ENCODE results near the gene PGM5. TPM values are rescaled to one million over a fixed set of nuclear protein-coding genes. Genes with fewer than 3 reads are reported as not detected.

PGM5 gene
- total and polyA plus RNA-seq, 2 experiments from 2014 or later: 2.5 to 38.8 TPM

DNA sequence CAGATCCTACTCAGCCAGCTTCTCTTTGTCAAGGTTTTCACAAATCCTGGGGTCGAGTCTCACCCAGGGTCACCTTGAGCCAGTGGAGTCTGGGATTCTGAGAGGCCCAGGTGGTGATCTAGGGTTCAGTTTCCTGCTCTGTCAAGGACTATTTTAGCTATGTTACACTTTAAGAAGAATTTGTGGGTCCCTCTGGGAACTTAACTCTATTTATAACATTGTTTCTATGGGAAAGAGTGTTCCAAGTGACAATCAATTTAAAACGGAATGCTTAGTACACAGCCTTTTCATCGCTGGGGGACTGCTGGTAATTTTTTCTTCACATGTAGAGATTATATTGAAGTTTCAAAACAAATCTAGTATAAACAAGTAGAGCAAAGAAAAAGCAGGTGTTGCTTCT is 211.2 kb downstream of the PGM5 start:
- no peak for DNase-seq (ENCODE audit: low spot score)
- Histone ChIP-seq H4K20me1 (ENCODE audit: insufficient read depth, poor library complexity, severe bottlenecking) (no peaks in the 10 kb centered on the region), H3K4me3 (no peak overlapping the region), H3K36me3 (replicated peaks; ENCODE audit: insufficient read depth, low read depth) (no peaks in the 10 kb centered on the region), H3K79me2 (no peaks in the 10 kb centered on the region), H3K9me2 (replicated peaks; ENCODE audit: insufficient read depth) (no peaks in the 10 kb centered on the region), H3K27ac (no peak overlapping the region), H3K4me2 (no peak overlapping the region), H3K9me3 (ENCODE audit: low read depth) (no peaks in the 10 kb centered on the region), H2AFZ (no peak overlapping the region), H3K4me1 (ENCODE audit: insufficient read depth) (no peaks in the 10 kb centered on the region), H3K27me3 (peaks cover 6% of the 10 kb centered on the region)
- 87% methylated on average over 3 of the region's 3 CpGs for WGBS (ENCODE audit: low lambda C conversion rate, missing lambda C conversion rate)
- TF ChIP-seq, protein P1, sequence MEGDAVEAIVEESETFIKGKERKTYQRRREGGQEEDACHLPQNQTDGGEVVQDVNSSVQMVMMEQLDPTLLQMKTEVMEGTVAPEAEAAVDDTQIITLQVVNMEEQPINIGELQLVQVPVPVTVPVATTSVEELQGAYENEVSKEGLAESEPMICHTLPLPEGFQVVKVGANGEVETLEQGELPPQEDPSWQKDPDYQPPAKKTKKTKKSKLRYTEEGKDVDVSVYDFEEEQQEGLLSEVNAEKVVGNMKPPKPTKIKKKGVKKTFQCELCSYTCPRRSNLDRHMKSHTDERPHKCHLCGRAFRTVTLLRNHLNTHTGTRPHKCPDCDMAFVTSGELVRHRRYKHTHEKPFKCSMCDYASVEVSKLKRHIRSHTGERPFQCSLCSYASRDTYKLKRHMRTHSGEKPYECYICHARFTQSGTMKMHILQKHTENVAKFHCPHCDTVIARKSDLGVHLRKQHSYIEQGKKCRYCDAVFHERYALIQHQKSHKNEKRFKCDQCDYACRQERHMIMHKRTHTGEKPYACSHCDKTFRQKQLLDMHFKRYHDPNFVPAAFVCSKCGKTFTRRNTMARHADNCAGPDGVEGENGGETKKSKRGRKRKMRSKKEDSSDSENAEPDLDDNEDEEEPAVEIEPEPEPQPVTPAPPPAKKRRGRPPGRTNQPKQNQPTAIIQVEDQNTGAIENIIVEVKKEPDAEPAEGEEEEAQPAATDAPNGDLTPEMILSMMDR (IDR thresholded peaks at IDR 0.05; ENCODE audit: poor library complexity): no peak
- TF ChIP-seq EZH2 (IDR thresholded peaks at IDR 0.05; ENCODE audit: borderline replicate concordance) (no peak), EZH2phosphoT487 (IDR thresholded peaks at IDR 0.05; ENCODE audit: low read depth, severe bottlenecking, unreplicated experiment) (no peak)

GRCh38 chr9:68574150-68574549 is 217.7 kb downstream of the PGM5 start:
- Histone ChIP-seq H3K27ac (no peak overlapping the region), H3K9me3 (ENCODE audit: low read depth) (no peaks in the 10 kb centered on the region), H2AFZ (no peak overlapping the region), H4K20me1 (ENCODE audit: insufficient read depth, poor library complexity, severe bottlenecking) (no peaks in the 10 kb centered on the region), H3K9me2 (replicated peaks; ENCODE audit: insufficient read depth) (no peaks in the 10 kb centered on the region), H3K4me1 (ENCODE audit: insufficient read depth) (no peaks in the 10 kb centered on the region), H3K4me3 (no peak overlapping the region), H3K27me3 (no peaks in the 10 kb centered on the region), H3K36me3 (replicated peaks; ENCODE audit: insufficient read depth, low read depth) (no peaks in the 10 kb centered on the region), H3K79me2 (no peaks in the 10 kb centered on the region), H3K4me2 (no peak overlapping the region)
- DNase-seq (ENCODE audit: low spot score): no peak
- TF ChIP-seq EZH2 (IDR thresholded peaks at IDR 0.05; ENCODE audit: borderline replicate concordance): no peak
- TF ChIP-seq, protein P1 (IDR thresholded peaks at IDR 0.05; ENCODE audit: poor library complexity): peak; percentile 34
- WGBS (ENCODE audit: low lambda C conversion rate, missing lambda C conversion rate): 68% methylated on average over 3 of the region's 3 CpGs

DNA sequence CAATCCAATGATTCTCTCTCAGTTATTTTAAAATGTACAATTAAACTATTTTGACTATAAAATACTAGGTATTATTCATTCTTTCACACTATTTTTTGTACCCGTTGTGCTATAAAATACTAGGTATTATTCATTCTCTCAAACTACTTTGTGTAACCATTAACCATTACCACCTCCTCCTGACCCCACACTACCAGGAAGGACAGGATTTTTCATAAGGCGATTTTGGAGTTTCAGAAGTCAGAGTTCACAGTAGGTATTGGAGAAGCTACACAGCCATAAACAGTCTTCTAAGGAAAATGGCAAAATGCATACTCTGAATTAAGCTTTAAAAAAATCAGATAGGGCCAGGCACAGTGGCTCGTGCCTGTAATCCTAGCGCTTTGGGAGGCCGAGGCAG is 219.4 kb downstream of the PGM5 start:
- no peak overlapping the region for H3K4me3 ChIP-seq
- H3K27me3 ChIP-seq: no peaks in the 10 kb centered on the region
- 64% methylated on average over 5 of the region's 5 CpGs for WGBS (ENCODE audit: low lambda C conversion rate, missing lambda C conversion rate)
- H3K27ac ChIP-seq: no peak overlapping the region
- DNase-seq (ENCODE audit: low spot score): no peak
- no peaks in the 10 kb centered on the region for H3K79me2 ChIP-seq
- TF ChIP-seq, protein P1 (IDR thresholded peaks at IDR 0.05; ENCODE audit: poor library complexity): no peak
- TF ChIP-seq EZH2phosphoT487 (IDR thresholded peaks at IDR 0.05; ENCODE audit: low read depth, severe bottlenecking, unreplicated experiment): no peak
- TF ChIP-seq EZH2 (IDR thresholded peaks at IDR 0.05; ENCODE audit: borderline replicate concordance): no peak
- no peaks in the 10 kb centered on the region for H3K36me3 ChIP-seq (replicated peaks; ENCODE audit: insufficient read depth, low read depth)
- H3K4me2 ChIP-seq: no peak overlapping the region
- no peaks in the 10 kb centered on the region for H4K20me1 ChIP-seq (ENCODE audit: insufficient read depth, poor library complexity, severe bottlenecking)
- H3K9me2 ChIP-seq (replicated peaks; ENCODE audit: insufficient read depth): no peaks in the 10 kb centered on the region
- H3K9me3 ChIP-seq (ENCODE audit: low read depth): no peaks in the 10 kb centered on the region
- no peaks in the 10 kb centered on the region for H3K4me1 ChIP-seq (ENCODE audit: insufficient read depth)
- H2AFZ ChIP-seq: no peak overlapping the region

Data from hepatocyte (in vitro differentiated cells).